HCT116 (cell line): ENCODE results near the gene ERLIN1.

Experiments
- CBX3 ChIP-seq: IDR thresholded peaks from 2 replicates; pipeline ENCODE4 v1.6.1; 2012; ENCODE audit warnings: low read depth
- CTCF ChIP-seq, 3 experiments: fragments of 200-600 bp in 1 of 3; sonication (generic) in 1 of 3; IDR thresholded peaks in 2 of 3; conservative IDR thresholded peaks in 1 of 3; 2 replicates each; pipeline ENCODE4 v1.5.1; 2012 to 2017; ENCODE audit warnings: low read depth in 2 of 3, low read length in 2 of 3, antibody characterized with exemption in 1 of 3, borderline replicate concordance in 1 of 3, control low read depth in 1 of 3, mild to moderate bottlenecking in 1 of 3, mixed read lengths in 1 of 3, mixed run types in 1 of 3, moderate library complexity in 1 of 3; ENCODE audit not compliant: insufficient read depth in 1 of 3
- EGR1 ChIP-seq: IDR thresholded peaks from 2 replicates; pipeline ENCODE4 v1.6.1; 2012; ENCODE audit warnings: low read depth
- EZH2 ChIP-seq: fragments of 200-600 bp; sonication (generic); IDR thresholded peaks from 2 replicates; pipeline ENCODE4 v1.6.1; 2017; ENCODE audit warnings: antibody characterized with exemption, mixed run types
- EZH2phosphoT487 ChIP-seq: fragments of 200-600 bp; IDR thresholded peaks from 2 replicates; pipeline ENCODE4 v1.6.1; 2018; ENCODE audit warnings: antibody characterized with exemption, borderline replicate concordance
- JUND ChIP-seq: IDR thresholded peaks from 2 replicates; pipeline ENCODE4 v1.6.1; 2012
- POLR2A ChIP-seq: IDR thresholded peaks from 2 replicates; pipeline ENCODE4 v1.7.0; 2011; ENCODE audit warnings: borderline replicate concordance; ENCODE audit not compliant: insufficient read depth, insufficient read length; ENCODE audit errors: extremely low read depth
- POLR2AphosphoS5 ChIP-seq: IDR thresholded peaks from 2 replicates; pipeline ENCODE4 v1.6.1; 2011; ENCODE audit warnings: mild to moderate bottlenecking, low read depth, low read length, moderate library complexity
- RAD21 ChIP-seq: IDR thresholded peaks from 2 replicates; pipeline ENCODE4 v1.6.1; 2012; ENCODE audit warnings: low read depth, mild to moderate bottlenecking
- YY1 ChIP-seq: IDR thresholded peaks from 2 replicates; pipeline ENCODE4 v1.6.1; 2011; ENCODE audit warnings: low read length, low read depth, moderate library complexity, mild to moderate bottlenecking; ENCODE audit not compliant: insufficient replicate concordance; ENCODE audit errors: extremely low read depth

DNA sequence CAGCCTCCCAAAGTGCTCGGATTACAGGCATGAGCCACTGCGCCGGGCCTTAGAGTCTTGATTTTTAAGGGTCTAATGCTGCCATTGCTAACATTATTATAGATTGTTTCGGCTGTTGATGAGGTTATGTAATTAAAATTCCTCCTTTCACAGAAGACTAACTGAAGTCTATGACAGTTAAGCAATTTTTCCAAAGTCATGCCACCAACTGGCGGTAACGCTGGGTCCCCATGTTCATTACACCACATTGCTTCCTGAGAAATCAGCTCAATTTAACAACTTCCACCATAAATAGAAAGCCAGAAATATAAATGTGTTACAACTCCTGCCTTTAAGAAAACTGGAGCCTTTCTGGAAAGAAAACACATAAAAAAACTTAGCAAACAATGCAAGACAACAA is 3.5 kb downstream of the ERLIN1 start:
- no peak for TF ChIP-seq RAD21
- no peak for TF ChIP-seq CTCF (IDR thresholded peaks at IDR 0.05 in 2 of 3, conservative IDR thresholded peaks at IDR 0.05 in 1 of 3; ENCODE audit: borderline replicate concordance in 1 of 3, insufficient read depth in 1 of 3, low read depth in 2 of 3, low read length in 2 of 3)
- TF ChIP-seq POLR2A = no peak
- no peak for TF ChIP-seq JUND
- no peak for TF ChIP-seq POLR2AphosphoS5
- no peak for TF ChIP-seq EZH2
- no peak for TF ChIP-seq YY1
- TF ChIP-seq CBX3 = no peak
- no peak for TF ChIP-seq EGR1
- TF ChIP-seq EZH2phosphoT487 = no peak
